NAMALWA (cell line): ENCODE measurements around the gene ST3GAL5.
"Not testable (repeated sequence)": the region's sequence is repeated elsewhere in the genome, so short reads cannot be mapped to it uniquely, and the experiment has no call there.

Experiments used
- DNase-seq: peaks from one replicate; pipeline ENCODE4 v3.0.0-alpha.2; 2015; ENCODE audit warnings: low spot score

Gene ST3GAL5

GRCh38 chr2:85888684-85889626 lies at the start of gene ST3GAL5:
Gene ST3GAL5, minus strand, starts transcription at chr2:85888990. Its CDS starts 85 bp downstream, at chr2:85888905.
- DNase-seq = peak; percentile 91

GRCh38 chr2:85938456-85938855 lies 49.7 kb upstream of the ST3GAL5 start:
- DNase-seq = no peak

GRCh38 chr2:85937069-85937439 lies 48.3 kb upstream of the ST3GAL5 start:
- DNase-seq = no peak

- DNase-seq = no peak
Measured at GRCh38 chr2:85936421-85937068, 47.8 kb upstream of the ST3GAL5 start.

GRCh38 chr2:85935746-85936208 lies 47.0 kb upstream of the ST3GAL5 start:
- DNase-seq = no peak

- DNase-seq = no peak
Measured at GRCh38 chr2:85935170-85935745, 46.5 kb upstream of the ST3GAL5 start.

- no peak for DNase-seq
Measured at GRCh38 chr2:85933753-85934594, 45.2 kb upstream of the ST3GAL5 start.

- not testable (repeated sequence) for DNase-seq
Measured at GRCh38 chr2:85931151-85931550, 42.4 kb upstream of the ST3GAL5 start.

- no peak for DNase-seq
Measured at GRCh38 chr2:85930129-85931124, 41.6 kb upstream of the ST3GAL5 start.

- DNase-seq = no peak
Measured at GRCh38 chr2:85929096-85930050, 40.6 kb upstream of the ST3GAL5 start.

- DNase-seq = no peak
Measured at GRCh38 chr2:85926931-85927661, 38.3 kb upstream of the ST3GAL5 start.

GRCh38 chr2:85926526-85926925 lies 37.7 kb upstream of the ST3GAL5 start:
- no peak for DNase-seq

GRCh38 chr2:85925216-85925671 lies 36.5 kb upstream of the ST3GAL5 start:
- DNase-seq = no peak

GRCh38 chr2:85924522-85924921 lies 35.7 kb upstream of the ST3GAL5 start:
- DNase-seq = no peak

GRCh38 chr2:85922199-85922598 lies 33.4 kb upstream of the ST3GAL5 start:
- DNase-seq = no peak

GRCh38 chr2:85921659-85922058 lies 32.9 kb upstream of the ST3GAL5 start:
- DNase-seq = no peak

GRCh38 chr2:85920810-85921545 lies 32.2 kb upstream of the ST3GAL5 start:
- DNase-seq = no peak
